HepG2 (cell line): Measurements from ENCODE around the gene LRRC45. TPM values are rescaled to one million over a fixed set of nuclear protein-coding genes. Genes with fewer than 3 reads are reported as not detected.

ENCODE experiments used
- ATF7-NPFF ChIP-seq: sonication (generic); formaldehyde crosslinking; IDR thresholded peaks from 2 replicates; pipeline ENCODE4 v1.8.1; 2023; ENCODE audit warnings: mild to moderate bottlenecking, low read depth, missing genetic modification reagents, moderate library complexity
- FIP1L1 ChIP-seq: fragments of 200-400 bp; formaldehyde crosslinking; IDR thresholded peaks from 2 replicates; pipeline ENCODE4 v1.6.1; 2018; ENCODE audit warnings: low read depth, mild to moderate bottlenecking, low read length, moderate library complexity, borderline replicate concordance; ENCODE audit not compliant: insufficient read depth
- FOXA3 ChIP-seq: IDR thresholded peaks from 2 replicates; pipeline ENCODE4 v1.6.1; 2016; ENCODE audit warnings: missing genetic modification reagents, missing compliant biosample characterization
- GPN1 ChIP-seq: sonication (generic); formaldehyde crosslinking; IDR thresholded peaks from 2 replicates; pipeline ENCODE4 v1.5.1; 2020; ENCODE audit warnings: missing genetic modification reagents, borderline replicate concordance
- IRF1 ChIP-seq: sonication (generic); formaldehyde crosslinking; IDR thresholded peaks from 2 replicates; pipeline ENCODE4 v1.4.0; 2020; ENCODE audit warnings: low read depth, mild to moderate bottlenecking, missing genetic modification reagents
- MIER3 ChIP-seq: IDR thresholded peaks from 2 replicates; pipeline ENCODE4 v1.6.1; 2016; ENCODE audit warnings: missing compliant biosample characterization, borderline replicate concordance
- RBM39 ChIP-seq: fragments of 200-400 bp; formaldehyde crosslinking; IDR thresholded peaks from one replicate; pipeline ENCODE4 v1.6.1; 2018; ENCODE audit warnings: antibody characterized with exemption, mild to moderate bottlenecking, low read depth, low read length; ENCODE audit not compliant: poor library complexity, severe bottlenecking
- SRSF4 ChIP-seq: fragments of 200-400 bp; formaldehyde crosslinking; IDR thresholded peaks from one replicate; pipeline ENCODE4 v1.6.1; 2018; ENCODE audit warnings: mild to moderate bottlenecking, low read depth, low read length, moderate library complexity; ENCODE audit not compliant: poor library complexity, severe bottlenecking
- ZNF326 ChIP-seq: sonication (generic); formaldehyde crosslinking; IDR thresholded peaks from 2 replicates; pipeline ENCODE4 v1.4.0; 2020; ENCODE audit warnings: missing genetic modification reagents, borderline replicate concordance
- ZNF34 ChIP-seq: sonication (generic); formaldehyde crosslinking; IDR thresholded peaks from 2 replicates; pipeline ENCODE4 v1.4.0; 2020; ENCODE audit warnings: mild to moderate bottlenecking, missing genetic modification reagents, borderline replicate concordance
- ZNF512 ChIP-seq: sonication (generic); formaldehyde crosslinking; IDR thresholded peaks from 2 replicates; pipeline ENCODE4 v1.4.0; 2020; ENCODE audit warnings: mild to moderate bottlenecking, missing genetic modification reagents
- ZNF547 ChIP-seq: sonication (generic); formaldehyde crosslinking; IDR thresholded peaks from 2 replicates; pipeline ENCODE4 v1.5.1; 2020; ENCODE audit warnings: mild to moderate bottlenecking, missing genetic modification reagents
- ZNF780A ChIP-seq: sonication (generic); formaldehyde crosslinking; IDR thresholded peaks from 2 replicates; pipeline ENCODE4 v1.8.0; 2022; ENCODE audit warnings: mild to moderate bottlenecking, missing genetic modification reagents, moderate library complexity
- polyA plus RNA-seq, 8 experiments: library from polyadenylated mRNA; depleted of rRNA in 3 of 8; stranded (reverse) in 7 of 8; unstranded in 1 of 8; fragments of >200 nt; fragmentation: Illumina TruSeq in 4 of 8; extraction: Trizol in 4 of 8; gene quantifications; 2 replicates each; pipeline versions ENCODE4 v1.2.1 to v1.2.3, GENCODE V29; 2011 to 2016; ENCODE audit warnings: low read depth in 4 of 8, missing spikeins in 1 of 8, mixed read lengths in 1 of 8; ENCODE audit not compliant: insufficient read depth in 1 of 8
- total RNA-seq, 5 experiments: library from RNA; depleted of rRNA; stranded (reverse); fragments of >200 nt; fragmentation: Illumina TruSeq; extraction: Trizol; gene quantifications; 2 replicates each; pipeline ENCODE4 v1.2.3, GENCODE V29; 2016; ENCODE audit warnings: low read depth in 1 of 5
- TF ChIP-seq, protein P1 (sequence below): sonication (generic); formaldehyde crosslinking; IDR thresholded peaks from 2 replicates; pipeline ENCODE4 v1.5.1; 2020; ENCODE audit warnings: missing genetic modification reagents, mild to moderate bottlenecking, borderline replicate concordance
- TF ChIP-seq, protein P2 (sequence below): sonication (generic); formaldehyde crosslinking; IDR thresholded peaks from 2 replicates; pipeline ENCODE4 v1.5.0; 2020; ENCODE audit warnings: mild to moderate bottlenecking, missing genetic modification reagents
- TF ChIP-seq, protein P3 (sequence below): sonication (generic); formaldehyde crosslinking; IDR thresholded peaks from 2 replicates; pipeline ENCODE4 v1.8.1; 2023; ENCODE audit warnings: mild to moderate bottlenecking, missing genetic modification reagents

LRRC45 gene
- total and polyA plus RNA-seq, 2 of the 13 experiments (the other 11 are each of a cell fraction or from before 2014, with no cell fraction given) = 11.6 to 48.1 TPM

GRCh38 chr17:81999976-82000802, 22.9 kb upstream of the LRRC45 start (continued):
- TF ChIP-seq ATF7-NPFF (CRISPR knock-in tag) (peak; percentile 87), MIER3 (CRISPR knock-in tag) (no peak), RBM39 (peak; percentile 90), FOXA3 (CRISPR knock-in tag) (peak; percentile 28; the same call in 1 of the 2 replicates), IRF1 (CRISPR knock-in tag) (no peak), ZNF780A (peak; percentile 13; the same call in 1 of the 2 replicates), ZNF512 (CRISPR knock-in tag) (peak; percentile 74; the same call in 1 of the 2 replicates), ZNF34 (peak; percentile 3; the same call in 1 of the 2 replicates), ZNF326 (CRISPR knock-in tag) (peak; percentile 81; the same call in 1 of the 2 replicates), FIP1L1 (peak; percentile 87; the same call in 1 of the 2 replicates), SRSF4 (no peak), ZNF547 (CRISPR knock-in tag) (no peak; the same call in 1 of the 2 replicates), GPN1 (CRISPR knock-in tag) (no peak)
- TF ChIP-seq, protein P1, sequence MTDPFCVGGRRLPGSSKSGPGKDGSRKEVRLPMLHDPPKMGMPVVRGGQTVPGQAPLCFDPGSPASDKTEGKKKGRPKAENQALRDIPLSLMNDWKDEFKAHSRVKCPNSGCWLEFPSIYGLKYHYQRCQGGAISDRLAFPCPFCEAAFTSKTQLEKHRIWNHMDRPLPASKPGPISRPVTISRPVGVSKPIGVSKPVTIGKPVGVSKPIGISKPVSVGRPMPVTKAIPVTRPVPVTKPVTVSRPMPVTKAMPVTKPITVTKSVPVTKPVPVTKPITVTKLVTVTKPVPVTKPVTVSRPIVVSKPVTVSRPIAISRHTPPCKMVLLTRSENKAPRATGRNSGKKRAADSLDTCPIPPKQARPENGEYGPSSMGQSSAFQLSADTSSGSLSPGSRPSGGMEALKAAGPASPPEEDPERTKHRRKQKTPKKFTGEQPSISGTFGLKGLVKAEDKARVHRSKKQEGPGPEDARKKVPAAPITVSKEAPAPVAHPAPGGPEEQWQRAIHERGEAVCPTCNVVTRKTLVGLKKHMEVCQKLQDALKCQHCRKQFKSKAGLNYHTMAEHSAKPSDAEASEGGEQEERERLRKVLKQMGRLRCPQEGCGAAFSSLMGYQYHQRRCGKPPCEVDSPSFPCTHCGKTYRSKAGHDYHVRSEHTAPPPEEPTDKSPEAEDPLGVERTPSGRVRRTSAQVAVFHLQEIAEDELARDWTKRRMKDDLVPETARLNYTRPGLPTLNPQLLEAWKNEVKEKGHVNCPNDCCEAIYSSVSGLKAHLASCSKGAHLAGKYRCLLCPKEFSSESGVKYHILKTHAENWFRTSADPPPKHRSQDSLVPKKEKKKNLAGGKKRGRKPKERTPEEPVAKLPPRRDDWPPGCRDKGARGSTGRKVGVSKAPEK (CRISPR knock-in tag) = peak; percentile 84
- TF ChIP-seq, protein P2, sequence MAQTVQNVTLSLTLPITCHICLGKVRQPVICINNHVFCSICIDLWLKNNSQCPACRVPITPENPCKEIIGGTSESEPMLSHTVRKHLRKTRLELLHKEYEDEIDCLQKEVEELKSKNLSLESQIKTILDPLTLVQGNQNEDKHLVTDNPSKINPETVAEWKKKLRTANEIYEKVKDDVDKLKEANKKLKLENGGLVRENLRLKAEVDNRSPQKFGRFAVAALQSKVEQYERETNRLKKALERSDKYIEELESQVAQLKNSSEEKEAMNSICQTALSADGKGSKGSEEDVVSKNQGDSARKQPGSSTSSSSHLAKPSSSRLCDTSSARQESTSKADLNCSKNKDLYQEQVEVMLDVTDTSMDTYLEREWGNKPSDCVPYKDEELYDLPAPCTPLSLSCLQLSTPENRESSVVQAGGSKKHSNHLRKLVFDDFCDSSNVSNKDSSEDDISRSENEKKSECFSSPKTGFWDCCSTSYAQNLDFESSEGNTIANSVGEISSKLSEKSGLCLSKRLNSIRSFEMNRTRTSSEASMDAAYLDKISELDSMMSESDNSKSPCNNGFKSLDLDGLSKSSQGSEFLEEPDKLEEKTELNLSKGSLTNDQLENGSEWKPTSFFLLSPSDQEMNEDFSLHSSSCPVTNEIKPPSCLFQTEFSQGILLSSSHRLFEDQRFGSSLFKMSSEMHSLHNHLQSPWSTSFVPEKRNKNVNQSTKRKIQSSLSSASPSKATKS (CRISPR knock-in tag) = no peak; the same call in 1 of the 2 replicates
- TF ChIP-seq, protein P3, sequence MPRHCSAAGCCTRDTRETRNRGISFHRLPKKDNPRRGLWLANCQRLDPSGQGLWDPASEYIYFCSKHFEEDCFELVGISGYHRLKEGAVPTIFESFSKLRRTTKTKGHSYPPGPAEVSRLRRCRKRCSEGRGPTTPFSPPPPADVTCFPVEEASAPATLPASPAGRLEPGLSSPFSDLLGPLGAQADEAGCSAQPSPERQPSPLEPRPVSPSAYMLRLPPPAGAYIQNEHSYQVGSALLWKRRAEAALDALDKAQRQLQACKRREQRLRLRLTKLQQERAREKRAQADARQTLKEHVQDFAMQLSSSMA (CRISPR knock-in tag) = peak; percentile 65
